Activated naive CD8-positive, alpha-beta T cell treated with anti-CD3 and anti-CD28 coated beads, Interleukin-2, amount 10 ng/mL, durations not matched to agents 7 days and 5 days (primary cell): ENCODE measurements around the gene ARSJ. TPM values are rescaled to one million over a fixed set of nuclear protein-coding genes. Genes with fewer than 3 reads are reported as not detected.

Source experiments
- ATAC-seq: fragments of 150-1000 bp; cut with Tn5 transposase; one replicate; pipeline ENCODE4 v1.10.0; 2021; ENCODE audit warnings: low read depth, moderate library complexity
- POLR2A ChIA-PET: fragments of 350-600 bp; sonication (Branson Sonifier 250); formaldehyde crosslinking; loops from one replicate; lab custom pipeline; 2021; ENCODE audit warnings: antibody characterized with exemption; lab: Charles Lee
- DNase-seq: peaks from one replicate; pipeline ENCODE4 v3.0.0; 2021
- H3K27ac Mint-ChIP-seq: one replicate; pipeline ENCODE4 v1.8.0; 2022; ENCODE audit warnings: mild to moderate bottlenecking, mixed read lengths
- H3K27me3 Mint-ChIP-seq: one replicate; pipeline ENCODE4 v1.8.0; 2022; ENCODE audit warnings: mild to moderate bottlenecking, moderate library complexity, mixed read lengths
- H3K36me3 Mint-ChIP-seq: one replicate; pipeline ENCODE4 v1.8.0; 2021; ENCODE audit warnings: mild to moderate bottlenecking, mixed read lengths
- H3K4me1 Mint-ChIP-seq: one replicate; pipeline ENCODE4 v1.8.0; 2021; ENCODE audit warnings: mixed read lengths
- H3K4me3 Mint-ChIP-seq: one replicate; pipeline ENCODE4 v1.8.0; 2022; ENCODE audit warnings: mild to moderate bottlenecking, moderate library complexity, mixed read lengths
- H3K9me3 Mint-ChIP-seq: one replicate; pipeline ENCODE4 v1.8.0; 2021; ENCODE audit warnings: mixed read lengths
- total RNA-seq, 2 experiments: library from RNA; stranded (reverse); gene quantifications; one replicate each; pipeline ENCODE4 v1.2.3, GENCODE V29; 2021

Gene ARSJ
- total RNA-seq, 2 experiments from 2014 or later = 0.23 TPM; not detected in 1

DNA sequence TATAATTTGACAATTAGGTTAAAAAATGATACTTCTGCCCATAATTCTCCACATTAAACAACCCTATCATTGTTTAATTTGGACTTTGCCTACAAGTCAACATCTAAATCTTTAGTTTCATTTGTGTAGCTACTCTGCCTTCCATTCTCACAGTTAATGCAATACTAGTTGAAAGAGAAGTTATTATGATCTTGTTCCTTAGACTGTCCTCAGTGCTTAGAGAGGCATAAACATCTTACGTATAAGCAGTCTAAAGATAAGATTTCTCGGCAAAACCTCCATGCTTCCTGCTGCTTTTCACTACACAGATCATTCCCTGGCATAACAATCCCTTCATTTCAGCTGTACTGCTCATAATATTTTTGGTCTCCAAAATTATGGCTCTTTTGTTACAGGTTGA lies 112.8 kb downstream of the ARSJ start:
- no peak overlapping the region for H3K27ac Mint-ChIP-seq
- H3K36me3 Mint-ChIP-seq = peaks cover 6% of the 10 kb centered on the region
- no peak overlapping the region for H3K4me3 Mint-ChIP-seq
- DNase-seq (no peak), ATAC-seq (no peak)
- H3K4me1 Mint-ChIP-seq = peaks cover 4% of the 10 kb centered on the region
- H3K9me3 Mint-ChIP-seq = peaks cover 4% of the 10 kb centered on the region
- POLR2A ChIA-PET = no interaction called here
- H3K27me3 Mint-ChIP-seq = no peaks in the 10 kb centered on the region

DNA sequence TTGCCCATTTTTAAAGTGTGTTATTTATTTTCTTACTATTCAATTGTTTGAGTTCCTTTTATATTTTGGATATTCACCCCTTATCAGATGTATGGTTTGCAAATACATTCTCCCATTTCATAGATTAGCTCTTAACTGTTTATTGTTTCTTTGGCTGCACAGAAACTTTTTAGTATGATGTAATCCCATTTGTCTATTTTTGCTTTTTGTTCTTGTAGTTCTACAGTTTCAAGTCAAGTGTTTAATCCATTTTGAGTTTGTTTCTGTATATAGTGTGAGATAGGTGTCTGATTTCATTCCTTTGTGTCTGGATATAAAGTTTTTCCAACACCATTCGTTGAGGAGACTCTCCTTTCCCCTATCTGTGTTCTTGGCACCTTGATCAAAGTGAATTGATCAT lies 120.5 kb downstream of the ARSJ start:
- POLR2A ChIA-PET = no interaction called here
- Mint-ChIP-seq H3K36me3 (no peaks in the 10 kb centered on the region), H3K9me3 (no peaks in the 10 kb centered on the region), H3K4me3 (no peak overlapping the region), H3K27ac (no peak overlapping the region), H3K4me1 (no peaks in the 10 kb centered on the region), H3K27me3 (no peaks in the 10 kb centered on the region)
- DNase-seq (no peak), ATAC-seq (no peak)

DNA sequence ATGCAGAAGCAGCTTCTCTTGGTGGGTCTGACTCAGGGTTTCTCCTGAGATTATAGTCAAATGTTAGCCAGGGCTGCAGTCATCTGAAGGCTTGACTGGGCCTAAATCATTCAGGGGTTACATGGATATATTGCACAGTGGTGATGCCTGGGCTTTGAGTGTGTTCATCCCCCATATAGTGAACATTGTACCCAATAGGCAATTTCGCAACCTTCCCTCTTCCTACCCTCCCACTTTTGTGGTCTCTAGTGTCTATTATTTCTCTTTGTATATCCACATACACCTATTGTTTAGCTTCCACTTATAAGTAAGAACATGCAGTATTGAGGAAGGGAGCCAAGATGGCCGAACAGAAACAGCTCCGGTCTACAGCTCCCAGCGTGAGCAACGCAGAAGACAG lies 127.6 kb downstream of the ARSJ start:
- no peak overlapping the region for H3K4me3 Mint-ChIP-seq

More for the DNA sequence above, 127.6 kb downstream of the ARSJ start:
- H3K9me3 Mint-ChIP-seq = peaks cover 3% of the 10 kb centered on the region
- ATAC-seq (no peak), DNase-seq (no peak)
- H3K4me1 Mint-ChIP-seq = no peaks in the 10 kb centered on the region
- no peak overlapping the region for H3K27ac Mint-ChIP-seq
- POLR2A ChIA-PET = no interaction called here
- no peaks in the 10 kb centered on the region for H3K27me3 Mint-ChIP-seq
- H3K36me3 Mint-ChIP-seq = no peaks in the 10 kb centered on the region

Other genes starting within 250 kb of the ARSJ start
- 10 to 100 TPM; 34.8 to 35.5 TPM for gene CAMK2D, start 217.9 kb downstream of the ARSJ start, total RNA-seq